DMS114 treated with DMSO at 0.1 percent for 48 hours (cell line): ENCODE results near the gene DNHD1.

ENCODE experiments used
- DNase-seq: peaks from one replicate; lab custom pipeline; 2025; ENCODE audit not compliant: unreplicated experiment; lab: John Stamatoyannopoulos, UW

DNHD1 gene

GRCh38 chr11:6497069-6497839 lies at the start of gene DNHD1:
DNHD1 (plus strand) TSS chr11:6497280; CDS start chr11:6498216, 936 bp downstream.
- no peak for DNase-seq

DNA sequence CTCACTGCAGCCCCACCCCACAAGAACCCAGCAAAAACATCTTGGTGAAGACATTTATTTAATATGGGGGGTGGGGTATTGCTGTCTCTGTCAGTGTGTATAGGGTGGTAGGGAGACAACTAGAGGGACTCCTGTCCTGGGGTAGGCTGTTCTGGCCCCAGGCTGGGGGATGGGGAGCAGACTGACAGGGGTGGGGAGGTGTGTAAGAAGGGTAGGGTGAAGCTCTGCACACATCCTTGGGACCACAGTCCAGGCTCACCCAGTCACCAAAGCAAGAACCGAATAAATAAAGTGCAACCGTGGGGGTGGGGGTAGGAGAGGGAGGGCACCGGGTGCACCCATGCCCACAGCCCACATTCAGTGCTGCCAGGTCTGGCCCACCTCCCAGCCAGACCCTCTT lies 48.5 kb upstream of the DNHD1 start:
- no peak for DNase-seq

- no peak for DNase-seq
Measured at GRCh38 chr11:6452219-6452618, 44.9 kb upstream of the DNHD1 start.

DNA sequence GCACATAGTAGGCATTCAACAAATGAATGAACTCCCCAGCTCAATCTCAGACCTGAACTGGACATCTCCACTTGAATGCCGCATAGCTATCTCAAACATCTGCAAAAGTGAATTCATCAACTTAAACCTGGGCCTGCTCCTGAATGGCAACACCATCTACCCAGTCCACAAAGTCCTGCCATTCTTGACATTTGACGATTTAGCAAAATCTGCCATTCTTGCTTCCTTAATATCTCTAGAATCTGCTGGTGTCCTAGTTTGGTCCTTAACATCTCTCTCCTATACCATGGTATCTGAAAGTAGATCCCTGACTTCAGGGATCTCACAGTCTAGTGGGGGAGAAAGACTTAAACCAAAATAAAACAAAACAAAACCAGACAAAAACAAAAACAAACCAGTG lies 43.9 kb upstream of the DNHD1 start:
- DNase-seq, result no peak

- no peak for DNase-seq
Measured at GRCh38 chr11:6455070-6455469, 42.0 kb upstream of the DNHD1 start.

DNA sequence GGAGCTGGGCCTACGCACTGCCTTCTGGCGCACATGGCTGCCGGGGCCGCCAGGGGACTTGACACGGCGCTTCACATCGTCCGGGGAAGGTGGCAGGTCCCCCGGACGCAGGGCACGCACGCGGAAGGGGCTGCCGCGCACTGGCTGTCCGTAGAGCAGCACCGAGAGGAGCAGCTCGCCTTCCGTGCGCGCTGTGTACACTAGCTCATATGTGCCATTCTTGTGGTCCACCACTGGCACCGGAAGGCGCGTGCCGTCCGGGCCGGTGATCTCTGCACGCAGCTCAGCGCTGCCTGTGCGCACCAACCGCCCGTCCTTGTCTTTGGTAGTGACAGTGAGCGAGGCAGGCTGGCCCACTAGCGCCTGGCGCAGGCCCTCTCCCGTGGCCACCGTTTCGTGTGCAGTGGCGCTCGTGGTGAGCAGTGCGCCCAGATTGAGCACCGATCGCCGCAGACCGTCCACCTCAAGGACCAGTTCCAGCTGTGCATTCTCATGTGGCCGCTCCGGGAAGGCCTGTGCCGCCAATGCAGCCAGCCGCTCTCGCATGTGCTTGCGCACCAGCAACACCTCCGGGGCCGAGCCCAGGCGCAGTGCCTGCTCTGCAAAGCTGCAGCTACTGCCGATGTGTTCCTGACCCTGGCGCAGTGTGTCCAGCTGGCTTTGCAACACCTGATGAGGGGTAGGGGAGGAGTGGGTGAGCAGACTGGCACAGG lies 40.6 kb upstream of the DNHD1 start:
- no peak for DNase-seq

DNA sequence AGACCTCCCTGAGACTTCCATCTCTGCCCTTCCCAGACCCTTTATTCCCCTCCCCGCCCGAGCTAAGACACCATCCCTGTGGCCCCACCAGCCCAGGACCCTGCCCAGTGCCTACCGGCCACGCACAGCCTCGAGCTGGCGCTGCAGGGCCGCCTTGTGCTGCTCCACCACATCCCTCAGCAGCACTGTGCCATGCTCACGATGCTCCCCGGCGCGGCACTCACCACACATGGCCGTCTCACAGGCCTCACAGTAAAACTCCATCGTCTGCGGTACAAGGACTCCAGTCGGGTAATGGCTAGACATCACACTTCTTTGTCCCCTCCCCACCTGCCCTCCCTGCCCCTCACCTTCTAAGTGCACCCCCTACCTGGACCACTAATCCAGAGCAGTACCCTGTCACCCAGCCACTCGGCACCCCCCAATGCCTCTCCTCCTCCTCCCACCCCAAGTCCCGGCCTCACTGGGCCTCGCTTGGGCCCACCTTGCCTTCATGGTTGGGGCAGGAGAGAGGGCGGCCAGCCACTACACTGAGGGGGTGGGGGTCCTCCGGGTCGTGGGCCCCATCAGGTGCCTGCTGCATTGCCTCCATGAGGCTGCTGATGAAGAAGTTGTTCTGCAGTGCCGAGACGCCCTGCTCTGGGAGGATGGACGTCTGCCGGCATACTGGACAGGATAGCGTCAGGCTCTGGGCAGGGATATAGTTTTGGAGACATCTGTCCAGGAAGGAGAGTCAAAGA lies 39.3 kb upstream of the DNHD1 start:
- DNase-seq, result no peak

GRCh38 chr11:6458352-6459098 lies 38.6 kb upstream of the DNHD1 start:
- no peak for DNase-seq

DNA sequence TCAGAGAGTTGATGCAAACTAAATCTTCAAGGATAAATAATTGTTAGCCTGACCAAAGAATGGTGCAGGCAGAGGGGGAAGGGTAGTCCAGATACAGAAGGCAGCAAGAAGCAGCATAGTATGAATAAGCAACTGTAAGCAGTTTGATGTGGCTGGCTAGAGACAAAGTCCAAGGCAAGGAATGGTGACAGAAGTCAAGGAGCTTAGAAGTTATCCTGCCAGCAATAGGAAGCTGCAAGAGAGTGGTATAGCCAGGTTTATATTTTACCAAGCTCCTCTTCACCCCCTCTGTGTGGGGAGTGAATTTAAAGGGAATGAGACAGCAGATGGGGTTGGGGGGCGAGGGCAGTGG lies 38.0 kb upstream of the DNHD1 start:
- DNase-seq, result no peak

GRCh38 chr11:6468712-6469495 lies 28.2 kb upstream of the DNHD1 start:
- no peak for DNase-seq

GRCh38 chr11:6469599-6469998 lies 27.5 kb upstream of the DNHD1 start:
- DNase-seq, result no peak

DNA sequence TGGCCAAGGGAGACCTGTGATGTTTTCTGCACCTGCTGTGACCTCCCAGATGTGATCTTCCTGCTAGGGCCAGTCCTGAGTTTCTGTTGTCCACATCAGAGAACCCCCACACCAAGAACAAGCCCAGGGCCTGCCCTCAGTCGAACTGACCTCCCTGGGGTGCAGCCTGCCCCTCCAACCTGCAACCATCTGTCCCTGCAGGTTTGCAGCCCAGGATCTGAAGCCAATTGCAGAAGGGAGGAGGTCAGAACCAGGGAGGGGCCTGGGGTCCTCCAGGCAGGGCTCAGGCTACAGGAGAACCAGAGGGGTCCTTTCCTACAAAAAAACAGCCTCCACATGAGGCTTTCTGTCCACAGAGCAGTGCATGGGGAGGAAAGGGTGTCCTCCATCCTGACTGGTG lies 24.1 kb upstream of the DNHD1 start:
- no peak for DNase-seq

DNA sequence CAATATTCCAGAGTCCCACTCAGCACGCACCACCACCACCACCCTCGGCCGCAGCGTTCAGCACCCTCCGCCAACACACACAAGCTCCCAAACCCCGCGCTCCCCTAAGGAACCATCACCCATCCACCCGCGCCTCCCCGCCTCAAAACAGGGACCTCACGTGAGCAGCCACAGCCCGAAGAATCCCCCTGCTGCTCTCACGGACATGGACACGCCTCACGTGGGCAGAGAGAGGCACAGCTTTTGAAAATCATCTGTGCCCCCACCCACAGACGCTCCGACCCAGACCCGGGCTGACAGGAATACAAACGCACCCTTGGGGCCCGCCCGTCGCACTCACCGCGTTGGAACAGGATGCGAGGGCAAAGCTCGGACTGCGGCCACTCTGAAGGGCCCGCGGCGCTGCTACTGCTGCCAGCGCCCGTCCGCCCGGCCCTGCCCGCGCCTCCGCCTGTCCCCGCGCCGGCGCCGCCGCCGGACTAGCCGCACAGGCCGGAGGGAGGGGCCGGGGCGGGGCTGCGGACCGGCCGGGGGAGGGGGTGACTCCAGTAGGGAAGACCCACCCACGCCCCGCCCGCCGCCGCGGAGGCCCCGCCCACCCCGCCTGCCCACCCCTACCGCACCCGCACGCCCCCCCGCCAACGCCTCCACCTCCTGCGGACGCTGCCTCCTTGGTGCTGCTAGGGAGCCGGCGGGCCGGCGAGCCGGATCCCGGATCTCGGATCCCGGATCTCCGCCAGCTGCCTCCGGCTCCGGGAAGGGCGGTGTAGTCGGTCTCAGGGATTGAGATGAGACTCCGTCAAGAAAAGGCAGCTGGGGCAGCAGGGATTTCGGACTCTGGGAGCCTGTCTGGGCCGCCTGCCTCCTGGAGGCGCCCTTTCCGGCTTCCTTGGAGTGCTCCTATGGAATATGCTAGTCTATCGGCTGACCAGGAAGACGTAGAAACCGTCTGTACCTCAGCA lies 23.3 kb upstream of the DNHD1 start, which contains the start of gene TRIM3:
Gene TRIM3 (minus strand): TSS at position 491 of the 962 bp plus-strand sequence. CDS start 8,246 bp downstream, outside the sequence.
- DNase-seq, result peak; percentile 35

DNA sequence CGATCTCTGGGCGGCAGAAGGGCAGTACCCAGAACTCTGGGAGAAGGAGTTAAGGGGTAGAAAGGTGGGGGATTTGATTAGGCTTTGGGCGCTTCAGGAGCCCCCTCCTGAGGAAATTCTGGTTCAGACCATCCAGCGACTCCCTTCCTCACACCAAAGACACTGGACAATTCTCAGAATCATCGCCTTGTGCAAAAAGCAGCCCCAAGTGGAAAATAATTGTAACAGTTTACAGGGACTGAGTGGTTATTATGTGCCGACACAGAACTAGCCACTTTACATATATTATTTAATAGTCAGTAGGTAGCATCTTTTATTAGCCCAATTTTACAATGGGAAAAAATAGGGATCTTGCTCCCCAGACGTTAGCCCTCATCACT lies 22.7 kb upstream of the DNHD1 start:
- DNase-seq, result no peak

GRCh38 chr11:6474806-6475500 lies 22.1 kb upstream of the DNHD1 start:
- no peak for DNase-seq

DNA sequence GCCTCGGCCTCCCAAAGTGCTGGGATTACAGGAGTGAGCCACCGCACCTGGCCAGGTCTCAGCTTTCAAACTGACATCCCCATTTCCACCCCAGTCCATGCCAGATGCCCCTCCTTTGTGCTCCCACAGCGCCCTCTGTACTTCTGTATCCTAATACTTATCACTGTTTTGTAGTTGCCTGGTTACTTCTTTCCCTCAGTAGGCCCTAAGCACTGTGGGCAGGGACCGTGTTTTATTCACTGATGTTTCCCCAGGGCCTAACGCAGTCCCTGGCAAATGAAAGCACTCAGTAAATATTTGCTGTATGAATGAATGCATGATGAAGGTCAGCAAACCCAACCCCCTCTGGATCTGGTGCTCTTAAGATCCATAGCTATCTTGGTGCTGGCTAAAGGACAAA lies 21.1 kb upstream of the DNHD1 start:
- no peak for DNase-seq

DNA sequence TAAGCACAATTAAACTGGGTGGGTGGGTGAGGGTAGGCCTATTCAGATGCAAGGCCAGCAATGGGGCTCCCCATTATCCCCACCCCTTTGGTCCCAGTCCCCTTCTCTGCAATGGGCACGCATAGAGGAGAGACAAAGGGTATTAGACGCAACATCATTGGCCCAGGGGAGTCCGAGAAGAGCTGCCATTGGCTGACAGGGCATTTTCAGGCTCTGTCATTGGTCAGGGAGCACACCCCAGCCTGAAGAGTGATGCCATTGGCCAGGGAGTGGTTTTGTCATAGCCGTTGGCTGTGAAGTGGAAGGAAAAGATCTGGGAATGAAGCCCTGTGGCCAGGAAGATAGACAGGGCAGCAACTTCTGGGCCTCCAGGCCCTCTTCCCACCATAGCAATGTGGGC lies 20.5 kb upstream of the DNHD1 start:
- DNase-seq, result no peak

DNA sequence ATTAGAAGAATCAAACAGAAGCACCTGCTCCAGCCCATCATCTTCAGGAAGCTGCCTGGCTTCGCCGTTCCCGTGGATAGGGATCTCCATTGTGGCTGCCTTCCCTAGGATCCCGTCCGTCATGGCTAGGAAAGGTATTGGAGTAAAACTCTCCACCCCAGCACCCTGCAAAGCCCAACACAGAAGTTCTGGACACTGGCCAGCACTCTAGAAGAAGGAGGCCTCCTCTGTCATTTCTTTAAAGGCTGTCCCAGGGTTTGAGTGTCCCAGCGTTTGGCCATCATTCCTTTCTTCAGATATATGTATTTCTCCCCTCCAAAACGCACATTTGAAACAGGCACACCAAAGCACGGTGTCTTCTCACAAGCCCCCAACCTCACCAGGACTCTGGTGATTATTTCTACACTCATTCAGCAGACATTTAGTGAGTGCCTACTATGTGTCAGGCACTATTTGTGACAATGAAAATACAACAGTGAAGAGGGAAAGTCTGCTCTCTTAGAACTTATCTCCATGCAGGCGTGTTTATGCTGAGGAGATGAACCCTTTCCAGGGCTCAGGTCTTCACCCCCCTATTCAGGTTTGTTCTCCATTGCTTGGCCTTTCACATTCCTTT lies 16.7 kb upstream of the DNHD1 start:
- DNase-seq, result no peak
